Mesenchymal stem cell (in vitro differentiated cells and primary cell): ENCODE measurements around the gene STAB2.

Experiments used
- DNase-seq: peaks from one replicate; pipeline ENCODE4 v3.0.0-alpha.2; 2013
- H2AFZ ChIP-seq: one replicate; pipeline ENCODE4 v1.6.1; 2013; ENCODE audit warnings: low read depth, mild to moderate bottlenecking, control low read depth, inconsistent platforms, low read length, moderate library complexity
- H2AK5ac ChIP-seq: 2 replicates; pipeline ENCODE4 v1.6.1; 2013; ENCODE audit warnings: low read length, moderate library complexity, mild to moderate bottlenecking, inconsistent platforms; ENCODE audit not compliant: severe bottlenecking
- H2BK120ac ChIP-seq: one replicate; pipeline ENCODE4 v1.6.1; 2013; ENCODE audit warnings: low read depth, mild to moderate bottlenecking, inconsistent platforms, low read length, moderate library complexity
- H2BK12ac ChIP-seq, 2 experiments: one replicate each; pipeline ENCODE4 v1.6.1; 2013; ENCODE audit warnings: inconsistent platforms in 2 of 2, low read length in 2 of 2, mild to moderate bottlenecking in 2 of 2, moderate library complexity in 2 of 2, control low read depth in 1 of 2
- H2BK15ac ChIP-seq: one replicate; pipeline ENCODE4 v1.6.1; 2013; ENCODE audit warnings: mild to moderate bottlenecking, low read depth, inconsistent platforms; ENCODE audit not compliant: poor library complexity, severe bottlenecking
- H2BK5ac ChIP-seq: 2 replicates; pipeline ENCODE4 v1.6.1; 2013; ENCODE audit warnings: low read depth, mild to moderate bottlenecking, low read length, control low read depth, inconsistent platforms; ENCODE audit not compliant: poor library complexity, severe bottlenecking
- H3K14ac ChIP-seq, 2 experiments: one replicate each; pipeline ENCODE4 v1.6.1; 2013; ENCODE audit warnings: inconsistent platforms in 2 of 2, low read length in 2 of 2, control low read depth in 1 of 2, mild to moderate bottlenecking in 1 of 2, moderate library complexity in 1 of 2
- H3K18ac ChIP-seq, 2 experiments: one replicate each; pipeline ENCODE4 v1.6.1; 2013; ENCODE audit warnings: inconsistent platforms in 2 of 2, low read length in 2 of 2, control low read depth in 1 of 2, low read depth in 1 of 2, mild to moderate bottlenecking in 1 of 2
- H3K23ac ChIP-seq, 2 experiments: one replicate each; pipeline ENCODE4 v1.6.1; 2013; ENCODE audit warnings: inconsistent platforms in 2 of 2, low read length in 2 of 2, mild to moderate bottlenecking in 2 of 2, moderate library complexity in 2 of 2, control low read depth in 1 of 2
- H3K27ac ChIP-seq: 2 replicates; pipeline ENCODE4 v1.5.1; 2013; ENCODE audit warnings: mild to moderate bottlenecking, moderate library complexity, low read length, control low read depth, inconsistent platforms; ENCODE audit not compliant: poor library complexity, severe bottlenecking
- H3K27me3 ChIP-seq, 2 experiments: 2 replicates each; pipeline versions ENCODE4 v1.6.1 to v1.7.0; 2013; ENCODE audit warnings: low read length in 2 of 2, mild to moderate bottlenecking in 2 of 2, moderate library complexity in 2 of 2, control low read depth in 1 of 2, inconsistent platforms in 1 of 2; ENCODE audit not compliant: control insufficient read depth in 1 of 2, insufficient read depth in 1 of 2
- H3K36me3 ChIP-seq, 2 experiments: 2 replicates each; pipeline versions ENCODE4 v1.6.1 to v1.7.0; 2013; ENCODE audit warnings: low read length in 2 of 2, control low read depth in 1 of 2, inconsistent platforms in 1 of 2, low read depth in 1 of 2, mild to moderate bottlenecking in 1 of 2; ENCODE audit not compliant: insufficient read depth in 2 of 2, control insufficient read depth in 1 of 2
- H3K4ac ChIP-seq, 2 experiments: one replicate each; pipeline ENCODE4 v1.6.1; 2013; ENCODE audit warnings: inconsistent platforms in 2 of 2, low read length in 2 of 2, mild to moderate bottlenecking in 2 of 2, moderate library complexity in 2 of 2, control low read depth in 1 of 2, low read depth in 1 of 2
- H3K4me1 ChIP-seq: 2 replicates; pipeline ENCODE4 v1.6.1; 2013; ENCODE audit warnings: low read depth, low read length, control low read depth; ENCODE audit not compliant: control insufficient read depth, insufficient read depth
- H3K4me2 ChIP-seq: 2 replicates; pipeline ENCODE4 v1.6.1; 2013; ENCODE audit warnings: low read length, mild to moderate bottlenecking, inconsistent platforms; ENCODE audit not compliant: poor library complexity, severe bottlenecking
- H3K4me3 ChIP-seq, 2 experiments: 2 replicates each; pipeline versions ENCODE4 v1.5.1 to v1.7.0; 2013; ENCODE audit warnings: low read length in 2 of 2, mild to moderate bottlenecking in 2 of 2, control low read depth in 1 of 2, low read depth in 1 of 2; ENCODE audit not compliant: insufficient read depth in 1 of 2
- H3K79me1 ChIP-seq: replicated peaks from 2 replicates; pipeline ENCODE4 v1.6.1; 2013; ENCODE audit warnings: mild to moderate bottlenecking, control low read depth, low read length, inconsistent platforms; ENCODE audit not compliant: poor library complexity, severe bottlenecking
- H3K9ac ChIP-seq: 2 replicates; pipeline ENCODE4 v1.7.0; 2013; ENCODE audit warnings: mild to moderate bottlenecking, low read length, moderate library complexity
- H3K9me3 ChIP-seq: 2 replicates; pipeline ENCODE4 v1.7.0; 2013; ENCODE audit warnings: mild to moderate bottlenecking, low read length; ENCODE audit not compliant: control insufficient read depth
- H4K8ac ChIP-seq: one replicate; pipeline ENCODE4 v1.6.1; 2013; ENCODE audit warnings: inconsistent platforms, mild to moderate bottlenecking, low read length, moderate library complexity
- H4K91ac ChIP-seq: one replicate; pipeline ENCODE4 v1.6.1; 2013; ENCODE audit warnings: mild to moderate bottlenecking, low read length, inconsistent platforms
- WGBS: methylation state at CpG from one replicate; pipeline ENCODE4 v1.1.7; 2013; ENCODE audit warnings: mixed read lengths; 5-methylcytosine and 5-hydroxymethylcytosine counted together

The STAB2 gene

DNA sequence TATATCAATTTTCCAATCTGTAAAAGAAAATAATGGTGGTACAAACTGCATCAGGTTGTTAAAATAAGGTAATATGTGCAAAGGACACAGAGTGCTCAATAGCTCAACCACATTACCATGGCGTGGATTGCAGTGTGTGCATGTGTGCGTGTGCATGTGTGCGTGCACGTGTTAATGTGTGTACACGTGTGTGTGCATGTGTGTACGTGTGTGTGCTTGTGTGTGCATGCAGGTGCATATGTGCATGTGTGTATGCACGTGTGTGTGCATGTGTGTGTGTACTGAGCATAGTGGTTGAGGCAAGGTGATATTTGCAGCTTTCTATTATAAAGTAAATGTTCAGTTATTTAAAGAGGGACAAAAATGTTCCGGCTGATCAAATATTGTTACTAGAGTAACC lies 138.3 kb downstream of the STAB2 start:
- H3K9me3 ChIP-seq, result no peaks in the 10 kb centered on the region
- H3K4ac ChIP-seq, result no peak overlapping the region
- H2AFZ ChIP-seq, result no peak overlapping the region
- no peak overlapping the region for H2BK15ac ChIP-seq
- H3K14ac ChIP-seq, result peak overlapping the region in 1 of 2 experiments; percentile 80
- no peaks in the 10 kb centered on the region for H3K79me1 ChIP-seq
- H3K27ac ChIP-seq, result no peak overlapping the region
- H3K9ac ChIP-seq, result no peak overlapping the region
- H3K18ac ChIP-seq, result no peak overlapping the region
- no peak overlapping the region for H2AK5ac ChIP-seq
- H3K4me3 ChIP-seq, result peak overlapping the region in 1 of 2 experiments; percentile 39
- no peak overlapping the region for H2BK120ac ChIP-seq
- H3K36me3 ChIP-seq, result no peaks in the 10 kb centered on the region
- no peak overlapping the region for H2BK12ac ChIP-seq
- peak overlapping the region; percentile 95 for H4K91ac ChIP-seq
- peak overlapping the region in 1 of 2 experiments; percentile 6 for H3K23ac ChIP-seq
- DNase-seq, result no peak
- H3K4me1 ChIP-seq, result peaks cover 2% of the 10 kb centered on the region
- no peak overlapping the region for H3K4me2 ChIP-seq
- H3K27me3 ChIP-seq, result peaks cover 8 to 16% of the 10 kb centered on the region in 2 experiments
- H2BK5ac ChIP-seq, result no peak overlapping the region
- no peak overlapping the region for H4K8ac ChIP-seq
- WGBS, result 86% methylated on average over 7 of the region's 8 CpGs

DNA sequence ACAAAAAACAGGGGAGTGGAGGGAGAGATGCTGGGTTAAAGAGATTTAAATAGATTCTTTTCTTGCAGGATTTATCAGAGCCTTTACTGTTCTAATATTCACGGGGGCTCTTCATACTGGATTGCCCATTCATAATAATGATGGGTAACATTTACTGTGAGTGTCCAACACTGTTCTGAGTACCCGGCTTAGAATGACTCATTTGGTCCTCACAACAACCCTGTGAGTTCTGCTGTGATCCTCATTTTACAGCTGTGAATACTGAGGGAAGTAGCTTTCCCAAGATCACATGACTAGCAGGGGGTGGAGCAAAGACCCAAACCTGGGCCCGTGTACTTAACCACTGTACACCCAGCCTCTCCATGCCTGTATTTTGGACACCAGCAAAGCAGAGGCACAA lies 140.6 kb downstream of the STAB2 start:
- whole genome bisulfite sequencing, result 93% methylated on average over 2 of the region's 3 CpGs
- DNase-seq, result no peak
- H4K91ac ChIP-seq, result no peak overlapping the region

DNA sequence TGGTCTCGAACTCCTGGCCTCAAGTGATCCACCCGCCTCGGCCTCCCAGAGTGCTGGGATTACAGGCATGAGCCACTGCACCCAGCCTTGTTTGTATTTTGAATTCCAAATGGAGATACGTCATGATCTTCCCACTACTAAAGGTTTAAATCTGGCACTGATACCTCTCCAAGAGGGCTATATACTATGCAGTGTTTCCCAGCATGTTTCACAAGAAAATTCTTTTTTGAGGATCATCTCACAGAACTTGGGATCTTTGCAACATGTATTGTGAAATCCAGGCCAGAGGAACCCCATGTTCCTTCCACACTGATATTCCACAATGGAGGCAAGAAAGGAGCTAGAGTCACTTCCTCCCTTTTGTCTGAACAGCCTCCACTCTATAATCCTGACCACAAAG lies 141.2 kb downstream of the STAB2 start:
- no peaks in the 10 kb centered on the region for H3K79me1 ChIP-seq
- no peak overlapping the region for H2BK12ac ChIP-seq
- no peak overlapping the region for H3K23ac ChIP-seq
- peak; percentile 5 for DNase-seq
- peaks cover 6% of the 10 kb centered on the region for H3K9me3 ChIP-seq
- 80% methylated on average over 4 of the region's 4 CpGs for WGBS
- no peak overlapping the region for H2BK5ac ChIP-seq
- H3K4ac ChIP-seq, result no peak overlapping the region
- no peaks in the 10 kb centered on the region for H3K36me3 ChIP-seq
- H2BK120ac ChIP-seq, result no peak overlapping the region
- no peak overlapping the region for H3K4me3 ChIP-seq
- no peak overlapping the region for H4K91ac ChIP-seq
- peaks cover 2% of the 10 kb centered on the region for H3K4me1 ChIP-seq
- H2BK15ac ChIP-seq, result no peak overlapping the region
- no peak overlapping the region for H2AK5ac ChIP-seq
- H3K27ac ChIP-seq, result no peak overlapping the region
- no peak overlapping the region for H3K4me2 ChIP-seq
- no peak overlapping the region for H4K8ac ChIP-seq
- H3K14ac ChIP-seq, result no peak overlapping the region
- H3K27me3 ChIP-seq, result peaks cover 3 to 15% of the 10 kb centered on the region in 2 experiments
- H2AFZ ChIP-seq, result no peak overlapping the region
- no peak overlapping the region for H3K18ac ChIP-seq
- H3K9ac ChIP-seq, result no peak overlapping the region

More for the DNA sequence above, 140.6 kb downstream of the STAB2 start:
- no peak overlapping the region for H3K23ac ChIP-seq
- H3K4me3 ChIP-seq, result no peak overlapping the region
- no peak overlapping the region for H2BK12ac ChIP-seq
- H3K4me1 ChIP-seq, result peaks cover 2% of the 10 kb centered on the region
- H2AFZ ChIP-seq, result no peak overlapping the region
- H2BK15ac ChIP-seq, result no peak overlapping the region
- no peak overlapping the region for H2BK120ac ChIP-seq
- H3K9me3 ChIP-seq, result peaks cover 6% of the 10 kb centered on the region
- no peak overlapping the region for H3K4ac ChIP-seq
- H3K9ac ChIP-seq, result no peak overlapping the region
- H3K27ac ChIP-seq, result no peak overlapping the region
- H2BK5ac ChIP-seq, result no peak overlapping the region
- no peaks in the 10 kb centered on the region for H3K79me1 ChIP-seq
- no peak overlapping the region for H4K8ac ChIP-seq
- H3K36me3 ChIP-seq, result no peaks in the 10 kb centered on the region
- H2AK5ac ChIP-seq, result no peak overlapping the region
- H3K18ac ChIP-seq, result no peak overlapping the region
- no peak overlapping the region for H3K14ac ChIP-seq
- H3K27me3 ChIP-seq, result peaks cover 7 to 16% of the 10 kb centered on the region in 2 experiments
- no peak overlapping the region for H3K4me2 ChIP-seq

DNA sequence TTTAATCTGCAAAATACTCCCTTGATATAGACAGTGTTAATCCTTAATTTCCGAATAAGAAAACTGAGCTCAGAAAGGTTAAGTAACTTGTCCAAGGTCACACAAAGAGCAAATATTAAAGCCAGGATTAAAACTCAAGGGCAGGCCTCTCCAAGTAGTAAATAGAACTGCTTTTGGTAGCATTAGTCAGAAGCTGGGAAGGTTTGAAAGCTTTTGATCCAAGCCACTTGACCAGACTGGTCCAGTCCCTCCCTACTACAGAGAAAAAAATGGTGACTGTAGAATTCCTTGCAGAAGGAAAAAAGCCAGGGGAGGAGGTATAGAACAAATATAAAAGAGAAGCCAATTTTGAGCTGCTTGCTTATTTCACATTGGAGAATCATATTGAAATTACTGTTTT lies 142.4 kb downstream of the STAB2 start:
- no peak overlapping the region for H3K9ac ChIP-seq
- no peak overlapping the region for H3K23ac ChIP-seq
- no peaks in the 10 kb centered on the region for H3K79me1 ChIP-seq
- H3K9me3 ChIP-seq, result peaks cover 6% of the 10 kb centered on the region
- H3K18ac ChIP-seq, result no peak overlapping the region
- H2AFZ ChIP-seq, result no peak overlapping the region
- peaks cover 2% of the 10 kb centered on the region for H3K4me1 ChIP-seq
- H3K14ac ChIP-seq, result no peak overlapping the region
- H2BK12ac ChIP-seq, result no peak overlapping the region
- no peak overlapping the region for H3K4me2 ChIP-seq
- no peaks in the 10 kb centered on the region for H3K36me3 ChIP-seq
- H4K91ac ChIP-seq, result no peak overlapping the region
- no peak overlapping the region for H2BK15ac ChIP-seq
- H3K27me3 ChIP-seq, result peaks cover 3 to 5% of the 10 kb centered on the region in 2 experiments
- H2AK5ac ChIP-seq, result no peak overlapping the region
- H3K4me3 ChIP-seq, result no peak overlapping the region
- H3K4ac ChIP-seq, result no peak overlapping the region
- no peak overlapping the region for H2BK5ac ChIP-seq
- no peak overlapping the region for H3K27ac ChIP-seq
- DNase-seq, result no peak
- no CpG with 5 or more reads among the region's 1 CpG for WGBS
- H2BK120ac ChIP-seq, result no peak overlapping the region
- H4K8ac ChIP-seq, result no peak overlapping the region
